Fibroblast of skin of left biceps (primary cell): ENCODE results near the gene MPHOSPH10.
"Not testable (repeated sequence)": the region's sequence is repeated elsewhere in the genome, so short reads cannot be mapped to it uniquely, and the experiment has no call there.

Experiments
- DNase-seq, 2 experiments: peaks; one replicate each; pipeline ENCODE4 v3.0.0-alpha.2; 2013; ENCODE audit warnings: low read depth in 2 of 2

Gene MPHOSPH10

DNA sequence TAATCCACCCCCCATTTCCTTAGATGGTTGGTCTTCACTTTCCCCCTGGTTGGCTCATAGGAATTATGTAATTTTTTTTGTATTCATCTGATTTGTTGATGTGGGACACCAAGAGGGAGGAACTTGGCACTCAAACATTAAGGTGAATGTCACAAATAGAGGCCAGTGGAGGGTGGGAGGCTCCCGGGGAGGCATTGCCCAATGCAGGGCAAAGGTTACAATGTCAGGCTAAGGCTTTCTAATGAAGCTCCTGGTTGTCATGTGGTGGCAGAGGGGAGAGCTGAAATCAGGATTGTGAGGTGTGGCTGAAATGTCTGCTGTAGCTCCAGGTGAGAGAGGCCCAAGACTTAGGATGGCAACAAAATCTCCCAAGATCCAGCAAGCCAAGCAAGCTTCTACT, 42.7 kb downstream of the MPHOSPH10 start:
- DNase-seq = no peak

DNA sequence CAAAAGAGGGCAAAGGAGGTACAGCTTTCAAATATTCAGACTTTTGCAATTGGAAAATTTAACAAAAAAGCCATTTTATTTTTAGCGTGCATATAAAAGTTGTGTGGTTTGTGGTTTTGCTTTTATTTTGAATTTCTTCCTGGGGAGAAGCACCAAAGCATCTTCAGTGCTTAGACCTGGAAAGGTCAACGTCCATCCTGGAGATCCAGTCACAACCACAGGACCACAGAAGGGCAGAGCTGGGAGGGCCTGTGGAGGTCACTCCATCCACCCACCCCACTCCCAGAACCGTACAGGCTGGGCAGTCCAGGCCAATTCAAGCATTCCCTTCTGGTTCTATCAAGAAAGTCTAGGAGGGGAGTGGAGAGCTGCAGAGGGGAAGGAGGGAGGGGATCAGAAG, 43.8 kb downstream of the MPHOSPH10 start:
- no peak for DNase-seq

- DNase-seq = not testable (repeated sequence)
These were observed 48.4 kb downstream of the MPHOSPH10 start for GRCh38 chr2:71178836-71179235.

DNA sequence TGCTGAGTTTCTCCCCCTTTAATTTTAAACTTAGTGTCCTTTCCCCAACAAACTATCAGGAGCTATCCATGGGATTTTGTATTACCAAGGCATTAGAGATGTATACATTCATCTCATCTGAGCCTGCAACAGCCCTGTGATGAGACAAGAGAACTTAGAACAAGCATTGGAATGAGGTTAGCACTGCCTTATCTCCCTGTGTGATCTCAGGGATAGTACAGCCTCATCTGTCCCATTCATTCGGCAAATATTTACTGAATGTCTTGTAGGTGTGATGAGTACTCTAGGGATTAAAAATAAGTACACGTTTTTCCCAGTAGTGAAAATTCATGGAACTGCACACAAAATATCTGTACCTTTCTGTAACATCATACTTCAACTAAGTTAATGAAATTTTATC, 50.9 kb downstream of the MPHOSPH10 start:
- DNase-seq = no peak

DNA sequence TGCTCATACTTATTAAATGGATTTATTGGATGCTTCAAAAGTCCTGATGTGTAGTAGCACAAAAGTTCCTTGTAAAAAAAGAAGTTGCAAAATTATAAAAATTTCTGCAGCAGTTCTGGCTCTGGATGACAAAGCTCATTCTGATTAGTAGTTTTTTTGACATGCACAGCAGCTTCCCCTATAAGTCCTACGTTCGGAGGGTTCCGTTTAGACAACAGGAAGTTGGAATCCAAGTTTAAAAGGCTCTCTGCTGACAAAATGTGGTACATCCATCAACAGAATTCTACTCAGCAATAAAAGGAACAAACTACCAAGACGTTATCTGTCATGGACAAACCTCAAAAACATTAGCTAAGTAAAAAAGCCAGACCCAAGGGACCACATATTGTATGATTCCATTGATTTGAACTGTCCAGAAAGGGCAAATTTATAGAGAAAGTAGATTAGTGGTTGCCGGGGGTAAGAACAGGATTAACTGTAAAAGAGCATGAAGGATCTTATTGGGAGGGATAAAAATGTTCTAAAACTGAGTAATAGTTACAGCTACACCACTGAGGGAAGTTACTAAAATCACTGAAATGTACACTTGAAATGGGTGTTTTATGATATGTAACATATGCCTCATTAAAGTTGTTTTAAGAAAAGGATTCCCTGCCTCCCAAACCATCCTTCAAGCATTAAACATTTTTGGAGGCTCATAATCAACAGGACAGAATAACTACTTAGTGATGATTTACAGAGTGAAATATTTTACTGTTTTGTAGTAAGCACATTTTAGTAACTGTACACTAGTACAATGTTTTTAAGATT, 53.1 kb downstream of the MPHOSPH10 start:
- not testable (repeated sequence) for DNase-seq

DNA sequence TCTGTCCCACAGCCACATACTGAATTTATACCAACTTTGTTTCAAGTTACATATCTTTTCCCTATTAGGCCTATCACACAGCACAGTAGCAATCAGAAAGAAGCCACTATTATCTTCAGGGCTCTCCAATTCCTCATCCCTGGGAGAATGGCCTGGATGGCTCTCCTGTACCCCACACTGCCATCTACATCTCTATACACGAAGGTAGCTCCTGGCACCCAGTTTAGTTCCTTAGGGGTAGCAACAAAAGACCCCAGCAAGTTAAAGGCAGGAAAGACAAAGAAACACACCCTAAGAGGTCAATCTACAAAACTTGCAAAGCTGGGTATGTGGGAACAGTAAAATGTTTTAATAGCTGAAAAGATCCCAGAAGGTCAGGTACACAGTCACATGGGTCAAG, 56.5 kb downstream of the MPHOSPH10 start:
- no peak for DNase-seq

- no peak for DNase-seq
These were observed 57.2 kb downstream of the MPHOSPH10 start for GRCh38 chr2:71187589-71187988.

DNA sequence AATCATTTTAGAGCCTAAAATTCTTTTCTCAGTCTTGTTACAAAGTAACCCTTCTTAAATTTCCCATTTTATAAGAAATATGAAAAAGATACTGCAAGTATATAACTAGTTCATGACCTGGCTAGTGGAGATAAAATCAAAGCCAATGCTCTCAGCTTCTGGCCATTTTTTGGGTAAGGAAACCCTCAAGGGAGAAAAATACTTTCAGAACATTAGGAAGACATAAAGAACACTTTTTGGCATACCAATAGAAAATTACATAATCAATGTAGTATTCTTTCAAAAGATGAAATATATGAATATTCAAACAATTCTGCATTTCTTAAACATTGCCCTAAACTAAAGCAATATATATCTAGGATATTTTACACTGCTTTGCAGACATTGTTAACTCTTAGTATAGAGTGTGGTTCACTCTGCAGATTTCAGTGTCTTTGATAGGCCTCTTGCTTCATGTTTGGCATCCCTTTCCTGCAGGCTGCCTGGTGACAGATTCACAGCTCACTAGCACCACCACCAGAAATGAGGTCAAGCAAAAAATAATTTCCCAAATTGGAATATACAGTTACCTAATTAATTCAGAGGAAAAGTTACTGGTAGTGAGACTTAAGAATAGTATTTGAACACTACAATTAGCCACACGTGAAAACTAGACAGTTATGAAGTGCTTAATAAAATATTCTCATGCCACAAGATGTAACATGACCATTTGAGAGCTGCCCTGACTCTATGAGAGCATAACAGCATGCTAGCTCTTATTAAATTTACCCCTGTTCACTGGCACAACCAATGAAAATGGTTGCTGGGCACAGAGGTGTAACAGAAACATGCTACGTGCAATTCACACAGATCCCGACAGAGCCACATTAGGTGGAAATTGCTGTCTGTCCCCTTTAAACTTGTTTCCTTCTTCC, 60.5 kb downstream of the MPHOSPH10 start:
- DNase-seq = peak in 1 of 2 experiments; percentile 1

DNA sequence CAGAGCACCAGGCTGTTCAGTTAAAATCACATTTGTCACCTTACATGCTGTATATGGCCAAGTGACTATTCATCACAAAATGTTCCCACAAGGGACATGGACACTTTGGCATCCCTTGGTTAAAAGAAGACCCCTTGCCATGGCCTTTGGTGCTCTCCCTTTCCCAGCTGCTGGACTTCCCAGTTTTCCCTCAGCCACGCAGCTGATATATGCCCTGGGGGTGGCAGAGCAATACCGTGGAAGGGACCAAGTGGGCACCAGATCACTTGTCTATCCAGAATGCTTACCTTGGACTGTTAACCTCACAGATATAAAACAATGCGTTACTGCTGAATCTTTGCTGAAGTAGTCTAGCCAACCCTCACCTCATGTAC, 61.1 kb downstream of the MPHOSPH10 start:
- DNase-seq = no peak
